GM23338 (cell line): Measurements from ENCODE around the gene ELAVL4. TPM values are rescaled to one million over a fixed set of nuclear protein-coding genes. Genes with fewer than 3 reads are reported as not detected.

Source experiments
- ATAC-seq: fragments of 200-7000 bp; cut with Tn5 transposase; 3 replicates; pipeline ENCODE4 v1.9.1; 2020
- DNase-seq: peaks from one replicate; pipeline ENCODE4 v3.0.0-alpha.2; 2015; ENCODE audit warnings: low spot score
- H2AFZ ChIP-seq: fragments of 200-600 bp; sonication (generic); 2 replicates; pipeline ENCODE4 v1.8.0; 2016; ENCODE audit warnings: antibody characterized with exemption, mild to moderate bottlenecking, moderate library complexity
- H3F3A ChIP-seq: fragments of 200-600 bp; sonication (generic); replicated peaks from 2 replicates; pipeline ENCODE4 v1.8.0; 2017; ENCODE audit warnings: antibody characterized with exemption, mixed run types, low read depth
- H3K27ac ChIP-seq: fragments of 200-600 bp; sonication (generic); 2 replicates; pipeline ENCODE4 v1.6.1; 2016; ENCODE audit warnings: low read depth
- H3K27me3 ChIP-seq: fragments of 200-600 bp; sonication (generic); 2 replicates; pipeline ENCODE4 v1.8.0; 2016; ENCODE audit warnings: mild to moderate bottlenecking, mixed run types, moderate library complexity; ENCODE audit not compliant: insufficient read depth
- H3K36me3 ChIP-seq: fragments of 200-600 bp; sonication (generic); 2 replicates; pipeline ENCODE4 v1.8.0; 2016; ENCODE audit warnings: mild to moderate bottlenecking; ENCODE audit not compliant: insufficient read depth
- H3K4me1 ChIP-seq: fragments of 200-600 bp; sonication (generic); 2 replicates; pipeline ENCODE4 v1.8.0; 2016; ENCODE audit warnings: mild to moderate bottlenecking, moderate library complexity; ENCODE audit not compliant: insufficient read depth
- H3K4me2 ChIP-seq: fragments of 200-600 bp; sonication (generic); 2 replicates; pipeline ENCODE4 v1.7.1; 2017; ENCODE audit warnings: mixed run types
- H3K4me3 ChIP-seq: fragments of 200-600 bp; sonication (generic); 2 replicates; pipeline ENCODE4 v1.6.1; 2016; ENCODE audit warnings: mixed run types
- H3K79me2 ChIP-seq: fragments of 200-600 bp; sonication (generic); replicated peaks from 2 replicates; pipeline ENCODE4 v1.8.0; 2017; ENCODE audit warnings: mild to moderate bottlenecking; ENCODE audit not compliant: insufficient read depth
- H3K9me2 ChIP-seq: fragments of 200-600 bp; sonication (generic); 2 replicates; pipeline ENCODE4 v1.8.0; 2017; ENCODE audit not compliant: insufficient read depth
- H4K20me1 ChIP-seq: fragments of 200-600 bp; sonication (generic); replicated peaks from 2 replicates; pipeline ENCODE4 v1.8.0; 2017; ENCODE audit warnings: mild to moderate bottlenecking; ENCODE audit not compliant: insufficient read depth
- H3K27ac Mint-ChIP-seq: 2 replicates; pipeline ENCODE4 v1.8.0; 2020; ENCODE audit warnings: inconsistent platforms, mild to moderate bottlenecking, moderate library complexity, mixed read lengths
- H3K27me3 Mint-ChIP-seq: 3 replicates; pipeline ENCODE4 v1.8.0; 2022; ENCODE audit warnings: low read depth, mild to moderate bottlenecking, moderate library complexity, mixed read lengths, inconsistent platforms; ENCODE audit not compliant: insufficient read depth, poor library complexity
- H3K36me3 Mint-ChIP-seq: 3 replicates; pipeline ENCODE4 v1.8.0; 2021; ENCODE audit warnings: low read depth, mild to moderate bottlenecking, inconsistent platforms, moderate library complexity, mixed read lengths
- H3K4me1 Mint-ChIP-seq: 3 replicates; pipeline ENCODE4 v1.8.0; 2020; ENCODE audit warnings: mild to moderate bottlenecking, inconsistent platforms, mixed read lengths
- H3K4me3 Mint-ChIP-seq: 3 replicates; pipeline ENCODE4 v1.8.0; 2021; ENCODE audit warnings: moderate library complexity, mild to moderate bottlenecking, inconsistent platforms, mixed read lengths
- H3K9me3 Mint-ChIP-seq: 3 replicates; pipeline ENCODE4 v1.8.0; 2020; ENCODE audit warnings: moderate library complexity, mild to moderate bottlenecking, inconsistent platforms, mixed read lengths
- EZH2 ChIP-seq: fragments of 200-600 bp; sonication (generic); IDR thresholded peaks from one replicate; pipeline ENCODE4 v1.8.0; 2017; ENCODE audit warnings: antibody characterized with exemption, mild to moderate bottlenecking, low read depth; ENCODE audit not compliant: unreplicated experiment
- EZH2phosphoT487 ChIP-seq: fragments of 200-600 bp; sonication (generic); IDR thresholded peaks from one replicate; pipeline ENCODE4 v1.8.1; 2018; ENCODE audit warnings: antibody characterized with exemption; ENCODE audit not compliant: unreplicated experiment
- JUNB ChIP-seq: IDR thresholded peaks from one replicate; pipeline ENCODE4 v1.6.1; 2016; ENCODE audit warnings: antibody characterized with exemption; ENCODE audit not compliant: unreplicated experiment
- NANOG ChIP-seq: IDR thresholded peaks from 2 replicates; pipeline ENCODE4 v1.6.1; 2016; ENCODE audit warnings: antibody characterized with exemption, borderline replicate concordance
- POLR2AphosphoS5 ChIP-seq: IDR thresholded peaks from 2 replicates; pipeline ENCODE4 v1.6.1; 2016; ENCODE audit warnings: antibody characterized with exemption, low read depth
- ZNF331 ChIP-seq: fragments of 250-450 bp; sonication (Bioruptor Pico); IDR thresholded peaks from 2 replicates; pipeline ENCODE4 v1.5.0; 2020; ENCODE audit warnings: low read depth, mild to moderate bottlenecking, moderate library complexity
- polyA plus RNA-seq: library from polyadenylated mRNA; unstranded; fragments of >200 nt; fragmentation: Nextera tagmentation; extraction: Ambion mirVana; gene quantifications from 2 replicates; pipeline ENCODE4 v1.2.1, GENCODE V29; 2016
- total RNA-seq: library from RNA; depleted of rRNA; stranded (reverse); fragments of >200 nt; shearing (Covaris generic); gene quantifications from 2 replicates; pipeline ENCODE4 v1.2.3, GENCODE V29; 2014
- TF ChIP-seq, protein P1 (sequence below): fragments of 250-450 bp; sonication (Bioruptor Pico); IDR thresholded peaks from 2 replicates; pipeline ENCODE4 v1.5.0; 2020; ENCODE audit warnings: mild to moderate bottlenecking, moderate library complexity
- TF ChIP-seq, protein P2 (sequence below): IDR thresholded peaks from one replicate; pipeline ENCODE4 v1.6.1; 2018; ENCODE audit warnings: antibody characterized with exemption; ENCODE audit not compliant: unreplicated experiment

The ELAVL4 gene
- total and polyA plus RNA-seq, 2 experiments from 2014 or later = 1.4 to 1.9 TPM

DNA sequence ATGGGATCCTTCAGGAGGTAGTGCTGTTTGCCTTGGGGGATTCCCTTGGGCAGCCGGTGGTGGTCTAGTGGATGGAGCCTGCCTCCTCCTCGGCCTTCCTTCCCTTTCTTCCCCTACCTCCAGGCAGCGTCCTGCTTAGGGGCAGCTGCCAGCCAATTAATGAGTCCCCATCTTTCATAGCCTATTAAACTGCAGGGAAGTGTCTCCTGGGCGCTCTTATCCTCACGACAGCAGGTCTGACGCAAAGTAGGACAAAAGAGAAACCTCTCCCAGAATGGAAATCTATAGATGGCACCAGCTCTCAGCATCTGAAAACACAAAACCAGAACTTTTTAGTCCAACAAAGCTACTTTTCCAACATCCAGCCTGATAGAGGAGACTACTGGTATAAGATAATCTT, 69.3 kb downstream of the ELAVL4 start (continued):
- TF ChIP-seq, protein P1, sequence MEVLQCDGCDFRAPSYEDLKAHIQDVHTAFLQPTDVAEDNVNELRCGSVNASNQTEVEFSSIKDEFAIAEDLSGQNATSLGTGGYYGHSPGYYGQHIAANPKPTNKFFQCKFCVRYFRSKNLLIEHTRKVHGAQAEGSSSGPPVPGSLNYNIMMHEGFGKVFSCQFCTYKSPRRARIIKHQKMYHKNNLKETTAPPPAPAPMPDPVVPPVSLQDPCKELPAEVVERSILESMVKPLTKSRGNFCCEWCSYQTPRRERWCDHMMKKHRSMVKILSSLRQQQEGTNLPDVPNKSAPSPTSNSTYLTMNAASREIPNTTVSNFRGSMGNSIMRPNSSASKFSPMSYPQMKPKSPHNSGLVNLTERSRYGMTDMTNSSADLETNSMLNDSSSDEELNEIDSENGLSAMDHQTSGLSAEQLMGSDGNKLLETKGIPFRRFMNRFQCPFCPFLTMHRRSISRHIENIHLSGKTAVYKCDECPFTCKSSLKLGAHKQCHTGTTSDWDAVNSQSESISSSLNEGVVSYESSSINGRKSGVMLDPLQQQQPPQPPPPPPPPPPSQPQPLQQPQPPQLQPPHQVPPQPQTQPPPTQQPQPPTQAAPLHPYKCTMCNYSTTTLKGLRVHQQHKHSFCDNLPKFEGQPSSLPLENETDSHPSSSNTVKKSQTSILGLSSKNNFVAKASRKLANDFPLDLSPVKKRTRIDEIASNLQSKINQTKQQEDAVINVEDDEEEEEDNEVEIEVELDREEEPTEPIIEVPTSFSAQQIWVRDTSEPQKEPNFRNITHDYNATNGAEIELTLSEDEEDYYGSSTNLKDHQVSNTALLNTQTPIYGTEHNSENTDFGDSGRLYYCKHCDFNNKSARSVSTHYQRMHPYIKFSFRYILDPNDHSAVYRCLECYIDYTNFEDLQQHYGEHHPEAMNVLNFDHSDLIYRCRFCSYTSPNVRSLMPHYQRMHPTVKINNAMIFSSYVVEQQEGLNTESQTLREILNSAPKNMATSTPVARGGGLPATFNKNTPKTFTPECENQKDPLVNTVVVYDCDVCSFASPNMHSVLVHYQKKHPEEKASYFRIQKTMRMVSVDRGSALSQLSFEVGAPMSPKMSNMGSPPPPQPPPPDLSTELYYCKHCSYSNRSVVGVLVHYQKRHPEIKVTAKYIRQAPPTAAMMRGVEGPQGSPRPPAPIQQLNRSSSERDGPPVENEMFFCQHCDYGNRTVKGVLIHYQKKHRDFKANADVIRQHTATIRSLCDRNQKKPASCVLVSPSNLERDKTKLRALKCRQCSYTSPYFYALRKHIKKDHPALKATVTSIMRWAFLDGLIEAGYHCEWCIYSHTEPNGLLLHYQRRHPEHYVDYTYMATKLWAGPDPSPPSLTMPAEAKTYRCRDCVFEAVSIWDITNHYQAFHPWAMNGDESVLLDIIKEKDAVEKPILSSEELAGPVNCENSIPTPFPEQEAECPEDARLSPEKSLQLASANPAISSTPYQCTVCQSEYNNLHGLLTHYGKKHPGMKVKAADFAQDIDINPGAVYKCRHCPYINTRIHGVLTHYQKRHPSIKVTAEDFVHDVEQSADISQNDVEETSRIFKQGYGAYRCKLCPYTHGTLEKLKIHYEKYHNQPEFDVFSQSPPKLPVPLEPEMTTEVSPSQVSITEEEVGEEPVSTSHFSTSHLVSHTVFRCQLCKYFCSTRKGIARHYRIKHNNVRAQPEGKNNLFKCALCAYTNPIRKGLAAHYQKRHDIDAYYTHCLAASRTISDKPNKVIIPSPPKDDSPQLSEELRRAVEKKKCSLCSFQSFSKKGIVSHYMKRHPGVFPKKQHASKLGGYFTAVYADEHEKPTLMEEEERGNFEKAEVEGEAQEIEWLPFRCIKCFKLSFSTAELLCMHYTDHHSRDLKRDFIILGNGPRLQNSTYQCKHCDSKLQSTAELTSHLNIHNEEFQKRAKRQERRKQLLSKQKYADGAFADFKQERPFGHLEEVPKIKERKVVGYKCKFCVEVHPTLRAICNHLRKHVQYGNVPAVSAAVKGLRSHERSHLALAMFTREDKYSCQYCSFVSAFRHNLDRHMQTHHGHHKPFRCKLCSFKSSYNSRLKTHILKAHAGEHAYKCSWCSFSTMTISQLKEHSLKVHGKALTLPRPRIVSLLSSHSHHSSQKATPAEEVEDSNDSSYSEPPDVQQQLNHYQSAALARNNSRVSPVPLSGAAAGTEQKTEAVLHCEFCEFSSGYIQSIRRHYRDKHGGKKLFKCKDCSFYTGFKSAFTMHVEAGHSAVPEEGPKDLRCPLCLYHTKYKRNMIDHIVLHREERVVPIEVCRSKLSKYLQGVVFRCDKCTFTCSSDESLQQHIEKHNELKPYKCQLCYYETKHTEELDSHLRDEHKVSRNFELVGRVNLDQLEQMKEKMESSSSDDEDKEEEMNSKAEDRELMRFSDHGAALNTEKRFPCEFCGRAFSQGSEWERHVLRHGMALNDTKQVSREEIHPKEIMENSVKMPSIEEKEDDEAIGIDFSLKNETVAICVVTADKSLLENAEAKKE (CRISPR knock-in tag) = no peak
- TF ChIP-seq EZH2phosphoT487 (no peak), NANOG (no peak), JUNB (no peak), POLR2AphosphoS5 (no peak)

DNA sequence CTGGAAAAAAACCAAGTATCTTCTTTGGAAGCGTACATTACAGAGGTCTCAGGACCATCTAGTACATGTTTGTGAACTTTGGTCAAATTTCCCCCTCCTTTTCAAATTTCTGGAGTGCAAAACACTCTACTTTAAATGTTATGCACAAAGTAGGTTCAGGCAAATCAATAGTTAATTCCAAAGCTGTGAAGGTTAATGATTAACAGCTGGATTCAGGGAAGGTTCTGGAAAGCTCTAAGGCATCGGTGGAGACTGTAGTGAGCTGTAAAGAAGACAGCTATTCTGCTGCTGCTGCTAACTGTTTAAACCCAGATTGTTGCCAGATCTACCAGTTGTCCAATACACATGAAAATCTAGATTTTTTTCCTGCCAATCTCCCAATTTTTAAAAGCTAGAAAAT, 70.9 kb downstream of the ELAVL4 start:
- Histone ChIP-seq H3K27ac (no peak overlapping the region), H3K4me3 (no peak overlapping the region), H3K79me2 (no peaks in the 10 kb centered on the region), H3K4me2 (no peak overlapping the region), H3K4me1 (peaks cover 5% of the 10 kb centered on the region), H3K27me3 (no peaks in the 10 kb centered on the region), H4K20me1 (no peaks in the 10 kb centered on the region; the same call in 1 of the 2 replicates), H3F3A (no peaks in the 10 kb centered on the region), H3K9me2 (no peaks in the 10 kb centered on the region), H3K36me3 (no peaks in the 10 kb centered on the region), H2AFZ (no peak overlapping the region)
- H3K27ac Mint-ChIP-seq = no peak overlapping the region
- H3K36me3 Mint-ChIP-seq = no peaks in the 10 kb centered on the region
- H3K27me3 Mint-ChIP-seq = peaks cover 2% of the 10 kb centered on the region
- TF ChIP-seq, protein P2, sequence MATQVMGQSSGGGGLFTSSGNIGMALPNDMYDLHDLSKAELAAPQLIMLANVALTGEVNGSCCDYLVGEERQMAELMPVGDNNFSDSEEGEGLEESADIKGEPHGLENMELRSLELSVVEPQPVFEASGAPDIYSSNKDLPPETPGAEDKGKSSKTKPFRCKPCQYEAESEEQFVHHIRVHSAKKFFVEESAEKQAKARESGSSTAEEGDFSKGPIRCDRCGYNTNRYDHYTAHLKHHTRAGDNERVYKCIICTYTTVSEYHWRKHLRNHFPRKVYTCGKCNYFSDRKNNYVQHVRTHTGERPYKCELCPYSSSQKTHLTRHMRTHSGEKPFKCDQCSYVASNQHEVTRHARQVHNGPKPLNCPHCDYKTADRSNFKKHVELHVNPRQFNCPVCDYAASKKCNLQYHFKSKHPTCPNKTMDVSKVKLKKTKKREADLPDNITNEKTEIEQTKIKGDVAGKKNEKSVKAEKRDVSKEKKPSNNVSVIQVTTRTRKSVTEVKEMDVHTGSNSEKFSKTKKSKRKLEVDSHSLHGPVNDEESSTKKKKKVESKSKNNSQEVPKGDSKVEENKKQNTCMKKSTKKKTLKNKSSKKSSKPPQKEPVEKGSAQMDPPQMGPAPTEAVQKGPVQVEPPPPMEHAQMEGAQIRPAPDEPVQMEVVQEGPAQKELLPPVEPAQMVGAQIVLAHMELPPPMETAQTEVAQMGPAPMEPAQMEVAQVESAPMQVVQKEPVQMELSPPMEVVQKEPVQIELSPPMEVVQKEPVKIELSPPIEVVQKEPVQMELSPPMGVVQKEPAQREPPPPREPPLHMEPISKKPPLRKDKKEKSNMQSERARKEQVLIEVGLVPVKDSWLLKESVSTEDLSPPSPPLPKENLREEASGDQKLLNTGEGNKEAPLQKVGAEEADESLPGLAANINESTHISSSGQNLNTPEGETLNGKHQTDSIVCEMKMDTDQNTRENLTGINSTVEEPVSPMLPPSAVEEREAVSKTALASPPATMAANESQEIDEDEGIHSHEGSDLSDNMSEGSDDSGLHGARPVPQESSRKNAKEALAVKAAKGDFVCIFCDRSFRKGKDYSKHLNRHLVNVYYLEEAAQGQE = no peak
- no peak for TF ChIP-seq ZNF331 (CRISPR knock-in tag)
- no peak for TF ChIP-seq EZH2
- ATAC-seq (no peak), DNase-seq (no peak)
- H3K9me3 Mint-ChIP-seq = no peaks in the 10 kb centered on the region
- peaks cover 16% of the 10 kb centered on the region for H3K4me1 Mint-ChIP-seq
- H3K4me3 Mint-ChIP-seq = no peak overlapping the region
